Measurements from ENCODE around the gene DCAF7. TPM values are rescaled to one million over a fixed set of nuclear protein-coding genes. Genes with fewer than 3 reads are reported as not detected.

The DCAF7 gene
- total RNA-seq, 2 experiments from 2014 or later, result 104 to 105 TPM

DNA sequence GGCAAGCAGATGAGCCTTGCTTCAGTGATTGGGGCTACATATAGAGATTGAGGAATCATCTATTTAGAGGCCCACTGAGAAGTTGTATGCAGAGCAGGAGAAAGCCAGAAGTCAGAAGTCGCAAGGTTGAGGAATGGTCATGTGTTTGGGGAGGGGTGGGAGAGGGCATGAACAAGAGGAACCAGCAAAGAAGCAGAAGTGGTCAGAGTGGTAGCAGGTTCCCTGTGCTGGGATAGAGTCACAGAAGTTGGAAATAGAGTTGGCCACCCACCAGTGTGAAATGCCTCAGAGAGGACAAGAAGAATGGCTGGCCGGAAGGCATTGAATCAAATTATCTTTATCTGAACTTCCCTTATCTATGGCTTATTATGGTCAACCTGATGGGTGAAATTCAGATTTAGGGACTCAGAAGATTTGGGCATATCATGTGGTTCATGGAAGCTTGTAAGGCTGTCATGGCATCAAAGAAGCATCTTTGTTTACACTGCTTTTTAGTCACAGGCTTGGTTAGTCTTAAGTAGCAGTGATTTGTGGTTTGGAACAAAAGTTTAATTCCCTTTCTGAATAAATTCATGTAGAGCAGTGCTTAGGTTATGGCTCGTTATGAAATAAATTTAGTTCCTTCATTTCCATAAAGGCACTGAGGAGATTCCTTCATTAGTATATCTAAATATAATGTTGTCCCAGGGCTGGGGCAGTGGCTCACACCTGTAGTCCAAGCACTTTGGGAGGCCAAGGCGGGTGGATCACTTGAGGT, 91.6 kb downstream of the DCAF7 start:
- no peak overlapping the region for H3K4me3 Mint-ChIP-seq
- H3K27ac Mint-ChIP-seq, result no peak overlapping the region
- H3K4me1 Mint-ChIP-seq (ENCODE audit: low read depth), result peaks cover 20% of the 10 kb centered on the region
- ChIA-PET CTCF (no interaction called here), POLR2A (no interaction called here)
- no peaks in the 10 kb centered on the region for H3K36me3 Mint-ChIP-seq (ENCODE audit: low read depth)
- ATAC-seq, result no peak
- TF ChIP-seq, protein P1, sequence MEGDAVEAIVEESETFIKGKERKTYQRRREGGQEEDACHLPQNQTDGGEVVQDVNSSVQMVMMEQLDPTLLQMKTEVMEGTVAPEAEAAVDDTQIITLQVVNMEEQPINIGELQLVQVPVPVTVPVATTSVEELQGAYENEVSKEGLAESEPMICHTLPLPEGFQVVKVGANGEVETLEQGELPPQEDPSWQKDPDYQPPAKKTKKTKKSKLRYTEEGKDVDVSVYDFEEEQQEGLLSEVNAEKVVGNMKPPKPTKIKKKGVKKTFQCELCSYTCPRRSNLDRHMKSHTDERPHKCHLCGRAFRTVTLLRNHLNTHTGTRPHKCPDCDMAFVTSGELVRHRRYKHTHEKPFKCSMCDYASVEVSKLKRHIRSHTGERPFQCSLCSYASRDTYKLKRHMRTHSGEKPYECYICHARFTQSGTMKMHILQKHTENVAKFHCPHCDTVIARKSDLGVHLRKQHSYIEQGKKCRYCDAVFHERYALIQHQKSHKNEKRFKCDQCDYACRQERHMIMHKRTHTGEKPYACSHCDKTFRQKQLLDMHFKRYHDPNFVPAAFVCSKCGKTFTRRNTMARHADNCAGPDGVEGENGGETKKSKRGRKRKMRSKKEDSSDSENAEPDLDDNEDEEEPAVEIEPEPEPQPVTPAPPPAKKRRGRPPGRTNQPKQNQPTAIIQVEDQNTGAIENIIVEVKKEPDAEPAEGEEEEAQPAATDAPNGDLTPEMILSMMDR (IDR thresholded peaks at IDR 0.05), result no peak
- H3K27me3 Mint-ChIP-seq, result no peaks in the 10 kb centered on the region
- H3K9me3 Mint-ChIP-seq, result no peaks in the 10 kb centered on the region
- no peak for DNase-seq
- intact Hi-C loops (cut with micrococcal nuclease), result no loop called here

Other genes starting within 250 kb of the DCAF7 start
- 1 to 10 TPM; 1.5 to 2.2 TPM for gene CYB561, start 104.2 kb upstream of the DCAF7 start, total RNA-seq
- under 1 TPM; 0.36 to 0.51 TPM for gene ACE, start 73.4 kb upstream of the DCAF7 start, total RNA-seq
- not detected for gene KCNH6, start 27.1 kb upstream of the DCAF7 start, total RNA-seq
- gene TACO1, start 50.4 kb downstream of the DCAF7 start, total RNA-seq, result 10 to 100 TPM; 27.0 to 30.4 TPM
- gene MAP3K3, start 71.9 kb downstream of the DCAF7 start, total RNA-seq, result 10 to 100 TPM; 20.6 to 22.5 TPM
- gene LIMD2, start 149.6 kb downstream of the DCAF7 start, total RNA-seq, result 100 to 1,000 TPM; 143 to 145 TPM
- gene STRADA, start 191.3 kb downstream of the DCAF7 start, total RNA-seq, result 10 to 100 TPM; 44.8 to 48.8 TPM
- 10 to 100 TPM; 63.0 to 64.4 TPM for gene CCDC47, start 223.1 kb downstream of the DCAF7 start, total RNA-seq
- 10 to 100 TPM; 91.9 to 96.0 TPM for gene DDX42, start 223.7 kb downstream of the DCAF7 start, total RNA-seq

Measured in activated CD8-positive, alpha-beta T cell treated with anti-CD3 and anti-CD28 coated beads for 36 hours (primary cell).